ENCODE results near the gene KLF6.

The KLF6 gene

GRCh38 chr10:3822541-3823330 lies 37.7 kb upstream of the KLF6 start:
- H3K36me3 ChIP-seq (ENCODE audit: control insufficient read depth in 1 of 2, insufficient read depth in 2 of 2, low read depth in 1 of 2, low read length in 2 of 2): no peaks in the 10 kb centered on the region
- peak overlapping the region; percentile 84 for H2AK5ac ChIP-seq (ENCODE audit: low read length, severe bottlenecking)
- no peak overlapping the region for H3K23ac ChIP-seq (ENCODE audit: low read length in 2 of 2)
- H2BK120ac ChIP-seq (ENCODE audit: low read depth, low read length): no peak overlapping the region
- H3K18ac ChIP-seq (ENCODE audit: low read depth in 1 of 2, low read length in 2 of 2): no peak overlapping the region
- H4K8ac ChIP-seq (ENCODE audit: low read length): no peak overlapping the region
- H3K79me1 ChIP-seq (replicated peaks; ENCODE audit: low read length, poor library complexity, severe bottlenecking): no peaks in the 10 kb centered on the region
- no peak overlapping the region for H2BK5ac ChIP-seq (ENCODE audit: low read depth, low read length, poor library complexity, severe bottlenecking)
- no peak overlapping the region for H3K27ac ChIP-seq (ENCODE audit: low read length, poor library complexity, severe bottlenecking)
- H3K4me2 ChIP-seq (ENCODE audit: low read length, poor library complexity, severe bottlenecking): no peak overlapping the region
- WGBS: 91% methylated on average over 9 of the region's 10 CpGs
- no peak overlapping the region for H3K9ac ChIP-seq (ENCODE audit: low read length)
- no peak overlapping the region for H3K4me3 ChIP-seq (ENCODE audit: insufficient read depth in 1 of 2, low read depth in 1 of 2, low read length in 2 of 2)
- no peak overlapping the region for H2BK15ac ChIP-seq (ENCODE audit: low read depth, poor library complexity, severe bottlenecking)
- DNase-seq: no peak
- no peak overlapping the region for H3K14ac ChIP-seq (ENCODE audit: low read length in 2 of 2)
- no peak overlapping the region for H3K4ac ChIP-seq (ENCODE audit: low read depth in 1 of 2, low read length in 2 of 2)
- peak overlapping the region in 1 of 2 experiments; percentile 80 for H2BK12ac ChIP-seq (ENCODE audit: low read length in 2 of 2)
- H3K9me3 ChIP-seq (ENCODE audit: control insufficient read depth, low read length): no peaks in the 10 kb centered on the region
- no peaks in the 10 kb centered on the region for H3K27me3 ChIP-seq (ENCODE audit: control insufficient read depth in 1 of 2, insufficient read depth in 1 of 2, low read length in 2 of 2)
- H4K91ac ChIP-seq (ENCODE audit: low read length): no peak overlapping the region
- H3K4me1 ChIP-seq (ENCODE audit: control insufficient read depth, insufficient read depth, low read depth, low read length): peaks cover 12% of the 10 kb centered on the region
- no peak overlapping the region for H2AFZ ChIP-seq (ENCODE audit: low read depth, low read length)

- WGBS: 64% methylated on average over 10 of the region's 10 CpGs
Observed at GRCh38 chr10:3820255-3820654, 35.2 kb upstream of the KLF6 start.

GRCh38 chr10:3816995-3817394 lies 32.0 kb upstream of the KLF6 start:
- H3K27ac ChIP-seq (ENCODE audit: low read length, poor library complexity, severe bottlenecking): no peak overlapping the region
- H2BK120ac ChIP-seq (ENCODE audit: low read depth, low read length): no peak overlapping the region
- no peak overlapping the region for H2BK15ac ChIP-seq (ENCODE audit: low read depth, poor library complexity, severe bottlenecking)
- H2BK5ac ChIP-seq (ENCODE audit: low read depth, low read length, poor library complexity, severe bottlenecking): no peak overlapping the region
- H3K79me1 ChIP-seq (replicated peaks; ENCODE audit: low read length, poor library complexity, severe bottlenecking): no peaks in the 10 kb centered on the region
- no peak overlapping the region for H3K14ac ChIP-seq (ENCODE audit: low read length in 2 of 2)
- peaks cover 4% of the 10 kb centered on the region for H3K4me1 ChIP-seq (ENCODE audit: control insufficient read depth, insufficient read depth, low read depth, low read length)
- no peak overlapping the region for H3K4me3 ChIP-seq (ENCODE audit: insufficient read depth in 1 of 2, low read depth in 1 of 2, low read length in 2 of 2)
- WGBS: 89% methylated on average over 5 of the region's 5 CpGs
- no peaks in the 10 kb centered on the region for H3K27me3 ChIP-seq (ENCODE audit: control insufficient read depth in 1 of 2, insufficient read depth in 1 of 2, low read length in 2 of 2)
- DNase-seq: no peak
- no peak overlapping the region for H2AK5ac ChIP-seq (ENCODE audit: low read length, severe bottlenecking)
- no peak overlapping the region for H2AFZ ChIP-seq (ENCODE audit: low read depth, low read length)
- H3K18ac ChIP-seq (ENCODE audit: low read depth in 1 of 2, low read length in 2 of 2): no peak overlapping the region
- no peak overlapping the region for H3K23ac ChIP-seq (ENCODE audit: low read length in 2 of 2)
- H2BK12ac ChIP-seq (ENCODE audit: low read length in 2 of 2): no peak overlapping the region
- H4K91ac ChIP-seq (ENCODE audit: low read length): no peak overlapping the region
- H3K9ac ChIP-seq (ENCODE audit: low read length): no peak overlapping the region
- H3K36me3 ChIP-seq (ENCODE audit: control insufficient read depth in 1 of 2, insufficient read depth in 2 of 2, low read depth in 1 of 2, low read length in 2 of 2): no peaks in the 10 kb centered on the region
- H3K4me2 ChIP-seq (ENCODE audit: low read length, poor library complexity, severe bottlenecking): no peak overlapping the region
- no peak overlapping the region for H4K8ac ChIP-seq (ENCODE audit: low read length)
- no peaks in the 10 kb centered on the region for H3K9me3 ChIP-seq (ENCODE audit: control insufficient read depth, low read length)
- no peak overlapping the region for H3K4ac ChIP-seq (ENCODE audit: low read depth in 1 of 2, low read length in 2 of 2)

More at GRCh38 chr10:3820255-3820654, 35.2 kb upstream of the KLF6 start:
- no peak overlapping the region for H3K9ac ChIP-seq (ENCODE audit: low read length)
- no peak overlapping the region for H2BK5ac ChIP-seq (ENCODE audit: low read depth, low read length, poor library complexity, severe bottlenecking)
- H3K4me1 ChIP-seq (ENCODE audit: control insufficient read depth, insufficient read depth, low read depth, low read length): peaks cover 1% of the 10 kb centered on the region
- no peaks in the 10 kb centered on the region for H3K36me3 ChIP-seq (ENCODE audit: control insufficient read depth in 1 of 2, insufficient read depth in 2 of 2, low read depth in 1 of 2, low read length in 2 of 2)
- no peak overlapping the region for H3K4me3 ChIP-seq (ENCODE audit: insufficient read depth in 1 of 2, low read depth in 1 of 2, low read length in 2 of 2)
- H3K27me3 ChIP-seq (ENCODE audit: control insufficient read depth in 1 of 2, insufficient read depth in 1 of 2, low read length in 2 of 2): no peaks in the 10 kb centered on the region
- no peak overlapping the region for H3K23ac ChIP-seq (ENCODE audit: low read length in 2 of 2)
- H3K4me2 ChIP-seq (ENCODE audit: low read length, poor library complexity, severe bottlenecking): no peak overlapping the region
- H2BK15ac ChIP-seq (ENCODE audit: low read depth, poor library complexity, severe bottlenecking): no peak overlapping the region
- H3K14ac ChIP-seq (ENCODE audit: low read length in 2 of 2): no peak overlapping the region
- no peak overlapping the region for H2AK5ac ChIP-seq (ENCODE audit: low read length, severe bottlenecking)
- H3K4ac ChIP-seq (ENCODE audit: low read depth in 1 of 2, low read length in 2 of 2): no peak overlapping the region
- no peaks in the 10 kb centered on the region for H3K79me1 ChIP-seq (replicated peaks; ENCODE audit: low read length, poor library complexity, severe bottlenecking)
- H4K91ac ChIP-seq (ENCODE audit: low read length): no peak overlapping the region
- no peak overlapping the region for H4K8ac ChIP-seq (ENCODE audit: low read length)
- peak; percentile 62 for DNase-seq
- no peak overlapping the region for H3K27ac ChIP-seq (ENCODE audit: low read length, poor library complexity, severe bottlenecking)
- H2BK120ac ChIP-seq (ENCODE audit: low read depth, low read length): no peak overlapping the region
- peak overlapping the region in 1 of 2 experiments; percentile 10 for H2BK12ac ChIP-seq (ENCODE audit: low read length in 2 of 2)
- no peak overlapping the region for H3K18ac ChIP-seq (ENCODE audit: low read depth in 1 of 2, low read length in 2 of 2)
- H2AFZ ChIP-seq (ENCODE audit: low read depth, low read length): no peak overlapping the region
- no peaks in the 10 kb centered on the region for H3K9me3 ChIP-seq (ENCODE audit: control insufficient read depth, low read length)

- Histone ChIP-seq H3K23ac (ENCODE audit: low read length in 2 of 2) (no peak overlapping the region), H3K27ac (ENCODE audit: low read length, poor library complexity, severe bottlenecking) (no peak overlapping the region), H3K79me1 (replicated peaks; ENCODE audit: low read length, poor library complexity, severe bottlenecking) (no peaks in the 10 kb centered on the region), H3K4me2 (ENCODE audit: low read length, poor library complexity, severe bottlenecking) (no peak overlapping the region), H3K4ac (ENCODE audit: low read depth in 1 of 2, low read length in 2 of 2) (no peak overlapping the region), H3K14ac (ENCODE audit: low read length in 2 of 2) (no peak overlapping the region), H3K9me3 (ENCODE audit: control insufficient read depth, low read length) (no peaks in the 10 kb centered on the region), H3K27me3 (ENCODE audit: control insufficient read depth in 1 of 2, insufficient read depth in 1 of 2, low read length in 2 of 2) (no peaks in the 10 kb centered on the region), H4K8ac (ENCODE audit: low read length) (no peak overlapping the region), H3K4me3 (ENCODE audit: insufficient read depth in 1 of 2, low read depth in 1 of 2, low read length in 2 of 2) (no peak overlapping the region), H2BK120ac (ENCODE audit: low read depth, low read length) (no peak overlapping the region), H2AFZ (ENCODE audit: low read depth, low read length) (no peak overlapping the region), H3K18ac (ENCODE audit: low read depth in 1 of 2, low read length in 2 of 2) (no peak overlapping the region), H2AK5ac (ENCODE audit: low read length, severe bottlenecking) (no peak overlapping the region), H2BK15ac (ENCODE audit: low read depth, poor library complexity, severe bottlenecking) (peak overlapping the region; percentile 33), H4K91ac (ENCODE audit: low read length) (no peak overlapping the region), H2BK12ac (ENCODE audit: low read length in 2 of 2) (no peak overlapping the region), H3K9ac (ENCODE audit: low read length) (no peak overlapping the region), H2BK5ac (ENCODE audit: low read depth, low read length, poor library complexity, severe bottlenecking) (no peak overlapping the region), H3K4me1 (ENCODE audit: control insufficient read depth, insufficient read depth, low read depth, low read length) (peaks cover 13% of the 10 kb centered on the region), H3K36me3 (ENCODE audit: control insufficient read depth in 1 of 2, insufficient read depth in 2 of 2, low read depth in 1 of 2, low read length in 2 of 2) (no peaks in the 10 kb centered on the region)
- WGBS: 95% methylated on average over 5 of the region's 6 CpGs
- DNase-seq: no peak
Observed at GRCh38 chr10:3814838-3815220, 29.8 kb upstream of the KLF6 start.

Data from mesenchymal stem cell (in vitro differentiated cells and primary cell).